OCI-LY3 (cell line): ENCODE results near the gene ANO4.

Experiments
- CTCF ChIP-seq: fragments of 200-600, 300-600 bp; sonication (generic); IDR thresholded peaks from 2 replicates; pipeline ENCODE4 v1.5.1; 2014; ENCODE audit warnings: antibody characterized with exemption, low read length, low read depth
- EZH2phosphoT487 ChIP-seq: fragments of 200-600 bp; shearing (Covaris generic); IDR thresholded peaks from 2 replicates; pipeline ENCODE4 v1.6.1; 2018; ENCODE audit warnings: antibody characterized with exemption, mixed run types, low read depth

GRCh38 chr12:101089271-101089670 lies 294.7 kb downstream of the ANO4 start:
- no peak for TF ChIP-seq CTCF
- no peak for TF ChIP-seq EZH2phosphoT487
